Common myeloid progenitor, CD34-positive (primary cell): ENCODE results near the gene ZBTB17.
"Not testable (repeated sequence)": the region's sequence is repeated elsewhere in the genome, so short reads cannot be mapped to it uniquely, and the experiment has no call there.

Experiments
- CTCF ChIA-PET: fragments of 350-600 bp; sonication (Branson Sonifier 250); formaldehyde crosslinking; loops from one replicate; lab custom pipeline; 2021; ENCODE audit warnings: antibody characterized with exemption; lab: Charles Lee
- POLR2A ChIA-PET: fragments of 350-600 bp; sonication (Branson Sonifier 250); formaldehyde crosslinking; loops from one replicate; lab custom pipeline; 2021; ENCODE audit warnings: antibody characterized with exemption; lab: Charles Lee
- DNase-seq, 3 donors: peaks; one replicate each; pipeline versions ENCODE4 v3.0.0 to v3.0.0-alpha.2; 2013
- H3K27ac ChIP-seq, 2 experiments: 1 replicate in 1 of 2; 2 replicates in 1 of 2; pipeline ENCODE4 v1.7.0; 2013; ENCODE audit warnings: inconsistent platforms in 2 of 2, low read length in 2 of 2, mild to moderate bottlenecking in 2 of 2, low read depth in 1 of 2, moderate library complexity in 1 of 2; ENCODE audit not compliant: severe bottlenecking in 2 of 2, insufficient read depth in 1 of 2, poor library complexity in 1 of 2
- H3K27me3 ChIP-seq, 5 experiments: replicated peaks in 2 of 5; 1 replicate in 3 of 5; 2 replicates in 2 of 5; pipeline versions ENCODE4 v1.6.1 to v1.7.0; 2013; ENCODE audit warnings: low read length in 4 of 5, mild to moderate bottlenecking in 2 of 5, moderate library complexity in 2 of 5, inconsistent platforms in 1 of 5; ENCODE audit not compliant: insufficient read depth in 5 of 5, control insufficient read depth in 4 of 5
- H3K36me3 ChIP-seq, 4 experiments: 1 replicate in 2 of 4; 2 replicates in 2 of 4; pipeline versions ENCODE4 v1.6.1 to v1.7.0; 2013; ENCODE audit warnings: low read length in 3 of 4, control low read depth in 1 of 4, mild to moderate bottlenecking in 1 of 4; ENCODE audit not compliant: control insufficient read depth in 4 of 4, insufficient read depth in 4 of 4
- H3K4me1 ChIP-seq, 4 experiments: 1 replicate in 3 of 4; 2 replicates in 1 of 4; pipeline versions ENCODE4 v1.6.1 to v1.7.1; 2013; ENCODE audit warnings: low read length in 3 of 4, mild to moderate bottlenecking in 3 of 4, control low read depth in 1 of 4, inconsistent platforms in 1 of 4, moderate library complexity in 1 of 4; ENCODE audit not compliant: control insufficient read depth in 4 of 4, insufficient read depth in 4 of 4; ENCODE audit errors: control extremely low read depth in 1 of 4
- H3K4me3 ChIP-seq, 7 experiments: 1 replicate in 4 of 7; 2 replicates in 3 of 7; pipeline versions ENCODE4 v1.5.1 to v1.7.0; 2013; ENCODE audit warnings: mild to moderate bottlenecking in 7 of 7, low read length in 6 of 7, moderate library complexity in 6 of 7, inconsistent platforms in 2 of 7, low read depth in 2 of 7, control low read depth in 1 of 7; ENCODE audit not compliant: insufficient read depth in 4 of 7, control insufficient read depth in 1 of 7; ENCODE audit errors: extremely low read depth in 1 of 7
- H3K9me3 ChIP-seq, 5 experiments: 1 replicate in 4 of 5; 2 replicates in 1 of 5; pipeline versions ENCODE4 v1.6.1 to v1.7.1; 2013; ENCODE audit warnings: low read length in 4 of 5, mild to moderate bottlenecking in 2 of 5, inconsistent platforms in 1 of 5, low read depth in 1 of 5, moderate library complexity in 1 of 5; ENCODE audit not compliant: control insufficient read depth in 4 of 5, insufficient read depth in 2 of 5; ENCODE audit errors: control extremely low read depth in 1 of 5
- WGBS: methylation state at CpG from one replicate; pipeline ENCODE4 v1.1.5; 2013; ENCODE audit not compliant: insufficient coverage; 5-methylcytosine and 5-hydroxymethylcytosine counted together

Gene ZBTB17

GRCh38 chr1:15911141-15911540, 64.8 kb downstream of the ZBTB17 start:
- Histone ChIP-seq H3K9me3 (peaks cover 0 to 4% (median 0%) of the 10 kb centered on the region in 5 experiments), H3K36me3 (peaks cover 13 to 54% (median 36%) of the 10 kb centered on the region in 4 experiments), H3K4me3 (no peak overlapping the region), H3K27ac (no peak overlapping the region), H3K27me3 (no peaks in the 10 kb centered on the region), H3K4me1 (peaks cover 0 to 8% (median 1%) of the 10 kb centered on the region in 4 experiments)
- CTCF ChIA-PET = interaction anchor here (1.3 kb wide), 1 partner anchor 95 kb away, joined by 4 read pairs; no protein-coding TSS in a partner anchor
- WGBS = 100% methylated on average over 1 of the region's 1 CpG
- POLR2A ChIA-PET = no interaction called here
- no peak for DNase-seq

GRCh38 chr1:15908597-15908996, 67.3 kb downstream of the ZBTB17 start:
- Histone ChIP-seq H3K27me3 (no peaks in the 10 kb centered on the region), H3K4me3 (no peak overlapping the region), H3K9me3 (no peaks in the 10 kb centered on the region), H3K36me3 (peaks cover 13 to 43% (median 28%) of the 10 kb centered on the region in 4 experiments), H3K4me1 (no peaks in the 10 kb centered on the region), H3K27ac (no peak overlapping the region)
- WGBS = 100% methylated on average over 1 of the region's 4 CpGs
- ChIA-PET POLR2A (no interaction called here), CTCF (no interaction called here)
- no peak for DNase-seq

- Histone ChIP-seq H3K36me3 (peaks cover 0 to 8% (median 5%) of the 10 kb centered on the region in 4 experiments), H3K27me3 (no peaks in the 10 kb centered on the region), H3K27ac (no peak overlapping the region), H3K4me1 (peaks cover 0 to 2% (median 0%) of the 10 kb centered on the region in 4 experiments), H3K4me3 (no peak overlapping the region), H3K9me3 (no peaks in the 10 kb centered on the region)
- WGBS = no CpG with 5 or more reads among the region's 3 CpGs
- ChIA-PET CTCF (interaction anchor here (1.0 to 1.7 kb wide), 3 partner anchors 11 to 88 kb away, joined by 3 to 6 read pairs (median 3); no protein-coding TSS in a partner anchor), POLR2A (no interaction called here)
- DNase-seq = peak in 2 of 3 donors; percentile 45 to 55
Measured at GRCh38 chr1:15902882-15903281, 73.0 kb downstream of the ZBTB17 start.

- H3K4me3 ChIP-seq = no peak overlapping the region
- 91% methylated on average over 5 of the region's 8 CpGs for WGBS
- no peak overlapping the region for H3K27ac ChIP-seq
- CTCF ChIA-PET = interaction anchor here (0.7 to 1.5 kb wide), 3 partner anchors 83 to 327 kb away, joined by 3 read pairs; no protein-coding TSS in a partner anchor
- no peaks in the 10 kb centered on the region for H3K27me3 ChIP-seq
- H3K4me1 ChIP-seq = peaks cover 0 to 4% (median 0%) of the 10 kb centered on the region in 4 experiments
- H3K36me3 ChIP-seq = peaks cover 3 to 6% (median 5%) of the 10 kb centered on the region in 4 experiments
- DNase-seq = no peak
- POLR2A ChIA-PET = interaction anchor here (0.6 kb wide), 1 partner anchor 94 kb away, joined by 4 read pairs; no protein-coding TSS in a partner anchor
- H3K9me3 ChIP-seq = no peaks in the 10 kb centered on the region
Measured at GRCh38 chr1:15900662-15901279, 75.1 kb downstream of the ZBTB17 start.

GRCh38 chr1:15899266-15899665, 76.6 kb downstream of the ZBTB17 start:
- WGBS = 95% methylated on average over 8 of the region's 9 CpGs
- ChIA-PET POLR2A (no interaction called here), CTCF (interaction anchor here (1.5 kb wide), 1 partner anchor 84 kb away, joined by 3 read pairs; no protein-coding TSS in a partner anchor)
- peaks cover 0 to 4% (median 0%) of the 10 kb centered on the region in 4 experiments for H3K4me1 ChIP-seq
- no peak for DNase-seq
- H3K9me3 ChIP-seq = no peaks in the 10 kb centered on the region
- no peak overlapping the region for H3K4me3 ChIP-seq
- H3K27me3 ChIP-seq = no peaks in the 10 kb centered on the region
- H3K36me3 ChIP-seq = peaks cover 3 to 7% (median 5%) of the 10 kb centered on the region in 4 experiments
- no peak overlapping the region for H3K27ac ChIP-seq

GRCh38 chr1:15896841-15897610, 78.9 kb downstream of the ZBTB17 start:
- not testable (repeated sequence) for DNase-seq, H3K27ac ChIP-seq, H3K9me3 ChIP-seq, H3K4me1 ChIP-seq, H3K4me3 ChIP-seq, H3K27me3 ChIP-seq
- H3K36me3 ChIP-seq = peaks cover 3 to 12% (median 8%) of the 10 kb centered on the region in 4 experiments
- POLR2A ChIA-PET = interaction anchor here (0.6 kb wide), 3 partner anchors 14 to 77 kb away, joined by 5 to 6 read pairs (median 6); no protein-coding TSS in a partner anchor
- 98% methylated on average over 8 of the region's 20 CpGs for WGBS
- CTCF ChIA-PET = interaction anchor here (0.9 kb wide), 1 partner anchor 29 kb away, joined by 3 read pairs; no protein-coding TSS in a partner anchor
